ENCODE data around the gene DNPEP.

Gene DNPEP

GRCh38 chr2:219353129-219353528 lies 34.6 kb downstream of the DNPEP start:
- no peak for DNase-seq

GRCh38 chr2:219352448-219353023 lies 35.2 kb downstream of the DNPEP start:
- no peak for DNase-seq

- no peak for DNase-seq
Measured at GRCh38 chr2:219350710-219351221, 36.9 kb downstream of the DNPEP start.

GRCh38 chr2:219350215-219350614 lies 37.5 kb downstream of the DNPEP start:
- no peak for DNase-seq

- DNase-seq: no peak
Measured at GRCh38 chr2:219344751-219345430, 42.8 kb downstream of the DNPEP start.

GRCh38 chr2:219335373-219335786 lies 52.3 kb downstream of the DNPEP start:
- no peak for DNase-seq

- no peak for DNase-seq
Measured at GRCh38 chr2:219334076-219334475, 53.6 kb downstream of the DNPEP start.

- no peak for DNase-seq
Measured at GRCh38 chr2:219332542-219332941, 55.2 kb downstream of the DNPEP start, which contains the start of gene RESP18. Gene RESP18 (minus strand): TSS chr2:219332744.

- DNase-seq: no peak
Measured at GRCh38 chr2:219331560-219332213, 56.0 kb downstream of the DNPEP start.

- DNase-seq: no peak
Measured at GRCh38 chr2:219327719-219328118, 60.0 kb downstream of the DNPEP start.

- DNase-seq: no peak
Measured at GRCh38 chr2:219325657-219326315, 61.9 kb downstream of the DNPEP start.

- DNase-seq: no peak
Measured at GRCh38 chr2:219325136-219325535, 62.6 kb downstream of the DNPEP start.

- DNase-seq: no peak
Measured at GRCh38 chr2:219323434-219323833, 64.3 kb downstream of the DNPEP start.
